Spinal cord (tissue), 10 donors: ENCODE results near the gene ABCC9. TPM values are rescaled to one million over a fixed set of nuclear protein-coding genes. Genes with fewer than 3 reads are reported as not detected.
"Not testable (repeated sequence)": the region's sequence is repeated elsewhere in the genome, so short reads cannot be mapped to it uniquely, and the experiment has no call there.

Source experiments
- DNase-seq, 6 donors: peaks; one replicate each; pipeline versions ENCODE4 v3.0.0 to v3.0.0-alpha.2; 2013 to 2015; ENCODE audit warnings: low spot score in 6 of 6, low read depth in 4 of 6
- H3K27ac ChIP-seq: one replicate; pipeline ENCODE4 v1.5.1; 2013; ENCODE audit warnings: low read depth, low read length, control low read depth
- H3K27me3 ChIP-seq: one replicate; pipeline ENCODE4 v1.6.1; 2013; ENCODE audit warnings: low read length; ENCODE audit not compliant: control insufficient read depth, insufficient read depth
- H3K36me3 ChIP-seq: one replicate; pipeline ENCODE4 v1.6.1; 2013; ENCODE audit warnings: low read length; ENCODE audit not compliant: control insufficient read depth, insufficient read depth
- H3K4me1 ChIP-seq: one replicate; pipeline ENCODE4 v1.6.1; 2013; ENCODE audit warnings: low read length; ENCODE audit not compliant: control insufficient read depth, insufficient read depth
- H3K4me3 ChIP-seq: one replicate; pipeline ENCODE4 v1.5.1; 2013; ENCODE audit warnings: low read depth, low read length, control low read depth
- H3K9me3 ChIP-seq: one replicate; pipeline ENCODE4 v1.6.1; 2013; ENCODE audit warnings: low read length; ENCODE audit not compliant: control insufficient read depth, insufficient read depth
- WGBS: methylation state at CpG from one replicate; pipeline ENCODE4 v1.1.5; 2013; ENCODE audit warnings: missing lambda C conversion rate; ENCODE audit not compliant: insufficient coverage; 5-methylcytosine and 5-hydroxymethylcytosine counted together
- polyA plus RNA-seq, 2 donors: library from polyadenylated mRNA; unstranded; fragments of 120-200 nt; gene quantifications; one replicate each; pipeline ENCODE4 v1.2.1, GENCODE V29; 2013; ENCODE audit not compliant: insufficient read length in 2 of 2
- total RNA-seq, 2 donors: library from RNA; depleted of rRNA in 1 of 2; stranded (reverse); fragments of 120-200 nt in 1 of 2; fragments of >200 nt in 1 of 2; gene quantifications; one replicate each; pipeline versions ENCODE4 v1.2.3 to v1.2.4, GENCODE V29; 2013 to 2014
- donor health status: healthy.

ABCC9 gene
- total and polyA plus RNA-seq, 4 donors, result 10.2 to 41.8 (median 22.8) TPM

DNA sequence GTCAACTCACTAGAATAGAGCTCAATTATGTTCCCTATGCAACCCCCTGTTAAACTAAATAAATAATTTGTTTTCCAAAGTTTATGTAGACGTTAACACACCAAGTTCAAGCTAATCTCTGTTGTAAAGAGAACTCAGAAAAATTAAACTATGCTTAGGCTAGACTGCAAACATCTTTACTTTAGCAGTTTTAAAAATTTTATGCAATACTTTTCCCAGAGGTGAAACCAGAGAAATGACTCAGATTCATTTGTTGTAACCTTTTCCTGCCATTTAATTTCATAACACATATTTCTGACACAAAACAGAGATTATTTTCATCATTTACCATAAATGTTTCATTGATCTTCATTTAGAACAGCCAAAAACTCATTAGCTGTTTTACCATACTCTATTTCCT lies 27.4 kb downstream of the ABCC9 start:
- DNase-seq, result no peak
- no CpG with 5 or more reads among the region's 1 CpG for WGBS
- no peaks in the 10 kb centered on the region for H3K36me3 ChIP-seq
- no peak overlapping the region for H3K4me3 ChIP-seq
- H3K27ac ChIP-seq, result no peak overlapping the region
- H3K4me1 ChIP-seq, result no peaks in the 10 kb centered on the region
- no peaks in the 10 kb centered on the region for H3K9me3 ChIP-seq
- no peaks in the 10 kb centered on the region for H3K27me3 ChIP-seq

DNA sequence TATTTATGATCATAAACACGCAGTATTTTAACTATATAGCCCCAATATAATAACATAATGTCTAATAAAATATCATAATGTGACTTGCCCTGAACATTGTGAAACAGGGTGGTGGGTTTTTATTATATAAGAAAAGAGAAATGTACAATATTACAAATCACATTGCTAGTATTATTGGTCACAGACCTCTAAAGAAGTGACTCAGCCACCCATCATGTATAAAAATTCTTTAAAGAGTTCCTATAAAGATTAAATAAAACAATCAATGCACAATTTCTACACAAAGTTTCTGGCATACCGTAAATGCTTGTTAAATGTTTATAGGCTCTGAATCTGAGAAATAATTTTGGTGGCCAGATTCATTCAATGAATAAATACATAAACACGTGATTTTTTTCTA lies 28.9 kb downstream of the ABCC9 start:
- H3K36me3 ChIP-seq, result no peaks in the 10 kb centered on the region
- no peaks in the 10 kb centered on the region for H3K9me3 ChIP-seq
- no CpG with 5 or more reads among the region's 3 CpGs for WGBS
- no peaks in the 10 kb centered on the region for H3K27me3 ChIP-seq
- no peak for DNase-seq
- no peaks in the 10 kb centered on the region for H3K4me1 ChIP-seq
- H3K27ac ChIP-seq, result no peak overlapping the region
- H3K4me3 ChIP-seq, result no peak overlapping the region

DNA sequence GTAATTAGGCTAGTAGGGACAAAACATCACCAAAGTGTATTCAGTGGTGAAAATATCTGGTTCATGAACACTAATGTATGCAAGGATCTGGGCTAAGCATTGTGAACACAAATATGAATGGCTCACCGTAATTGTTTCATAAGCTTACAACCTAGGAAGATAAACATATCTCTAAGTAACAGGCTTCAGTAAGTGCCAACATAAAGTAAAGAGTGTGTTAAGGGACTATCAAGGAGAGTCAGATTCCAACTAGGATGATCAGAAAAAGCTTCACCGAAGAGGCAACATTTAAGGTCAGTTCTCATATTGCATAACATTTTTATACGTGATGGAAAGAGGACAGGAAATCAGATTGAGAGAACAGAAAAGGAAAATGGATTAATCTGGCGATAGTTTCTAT lies 29.4 kb downstream of the ABCC9 start:
- Histone ChIP-seq H3K36me3 (no peaks in the 10 kb centered on the region), H3K4me1 (no peaks in the 10 kb centered on the region), H3K27me3 (no peaks in the 10 kb centered on the region), H3K27ac (no peak overlapping the region), H3K9me3 (no peaks in the 10 kb centered on the region), H3K4me3 (no peak overlapping the region)
- WGBS, result no CpG with 5 or more reads among the region's 4 CpGs
- no peak for DNase-seq

DNA sequence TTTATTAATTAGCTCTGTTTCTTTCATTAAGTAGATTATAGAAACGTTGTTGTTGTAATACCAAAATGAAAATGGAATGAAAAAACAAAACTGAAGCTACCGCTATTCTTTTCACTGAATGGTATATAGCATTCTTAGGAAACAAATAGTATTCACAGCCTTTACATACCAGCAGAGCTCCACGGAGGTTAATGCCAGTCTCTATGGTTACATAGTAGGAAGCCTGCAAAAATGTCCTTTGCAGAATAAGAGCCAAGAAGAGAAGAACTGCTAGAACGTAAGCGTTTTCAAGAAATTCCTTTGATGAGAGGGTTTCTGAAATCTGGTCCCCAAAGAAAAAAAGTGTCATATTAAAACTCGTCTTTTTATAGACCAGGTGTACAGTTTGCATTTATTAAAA lies 30.6 kb downstream of the ABCC9 start:
- no peaks in the 10 kb centered on the region for H3K4me1 ChIP-seq
- no peaks in the 10 kb centered on the region for H3K27me3 ChIP-seq
- WGBS, result no CpG with 5 or more reads among the region's 6 CpGs
- DNase-seq, result peak in 5 of 6 donors; percentile 31 to 88 (median 58)
- no peak overlapping the region for H3K4me3 ChIP-seq
- H3K27ac ChIP-seq, result no peak overlapping the region
- no peaks in the 10 kb centered on the region for H3K9me3 ChIP-seq
- H3K36me3 ChIP-seq, result no peaks in the 10 kb centered on the region

DNA sequence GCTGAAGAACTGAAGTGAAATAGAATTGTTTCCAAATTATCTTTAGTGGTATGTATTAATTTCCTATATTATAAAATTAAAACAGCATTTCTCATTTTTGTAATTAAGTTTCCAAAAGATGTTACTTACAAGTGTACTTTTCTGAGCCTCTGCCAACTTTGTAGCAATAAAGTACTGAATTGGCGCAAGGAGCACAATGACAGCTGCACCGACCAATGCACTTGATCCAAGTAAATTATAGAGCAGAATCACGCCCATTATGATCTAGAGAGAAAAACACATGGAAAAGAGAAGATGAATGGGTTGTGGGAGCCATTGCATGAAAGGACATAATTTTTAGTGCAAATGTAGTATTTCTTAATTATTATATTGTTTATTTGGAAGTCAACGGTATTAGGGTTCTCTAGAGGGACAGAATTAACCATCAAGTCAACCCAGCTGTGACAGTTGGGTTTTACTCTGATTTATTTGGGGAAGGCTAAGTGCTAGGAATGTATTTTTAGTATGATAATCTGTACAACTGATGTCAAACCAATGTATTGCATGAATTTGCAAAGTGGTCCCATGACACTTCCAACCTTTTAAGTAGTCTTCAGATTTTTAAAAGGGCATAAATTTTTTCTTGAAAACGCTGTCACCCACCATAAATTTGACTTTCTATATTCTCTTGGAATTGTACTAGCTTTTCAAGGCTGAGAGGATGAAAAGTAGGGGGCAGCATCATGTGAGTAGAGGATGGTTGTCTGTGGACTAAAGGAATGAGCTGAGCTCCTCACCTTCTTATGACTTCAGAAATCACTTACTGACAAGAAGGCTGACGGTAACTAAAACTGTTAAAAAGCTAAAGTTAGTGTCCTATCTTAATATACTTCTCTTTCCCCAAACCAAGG lies 33.0 kb downstream of the ABCC9 start:
- no CpG with 5 or more reads among the region's 6 CpGs for WGBS
- no peaks in the 10 kb centered on the region for H3K9me3 ChIP-seq
- peak in 1 of 6 donors; percentile 24 for DNase-seq

DNA sequence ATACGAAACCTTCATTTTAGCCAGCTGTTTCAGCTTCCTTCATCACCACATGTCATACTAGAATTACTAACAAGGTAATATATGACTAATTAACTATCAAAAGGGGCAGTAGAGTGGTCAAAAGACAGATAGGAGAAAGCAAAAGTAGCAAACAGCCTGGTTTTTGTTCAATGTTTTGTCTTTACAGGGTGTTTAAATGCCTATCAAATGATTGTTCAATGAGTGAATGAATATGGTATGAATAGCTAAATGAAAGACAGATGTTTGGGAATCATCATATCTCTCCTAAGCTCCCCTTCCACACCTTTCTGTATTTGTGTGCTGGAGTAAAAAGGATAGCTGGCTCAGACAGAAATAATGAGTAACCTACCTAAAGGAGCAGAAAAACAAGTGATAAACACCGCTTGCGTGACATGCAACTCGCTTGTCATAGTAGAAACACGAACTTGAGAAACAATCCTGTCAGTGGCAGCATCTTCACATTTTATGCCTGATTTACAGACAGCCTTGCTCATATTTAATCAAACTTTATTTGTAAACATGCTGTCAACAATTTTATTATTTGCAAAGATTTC lies 34.2 kb downstream of the ABCC9 start:
- H3K36me3 ChIP-seq, result no peaks in the 10 kb centered on the region
- H3K27ac ChIP-seq, result no peak overlapping the region
- DNase-seq, result no peak
- no peaks in the 10 kb centered on the region for H3K9me3 ChIP-seq
- H3K4me3 ChIP-seq, result no peak overlapping the region
- no peaks in the 10 kb centered on the region for H3K4me1 ChIP-seq
- H3K27me3 ChIP-seq, result no peaks in the 10 kb centered on the region
- 90% methylated on average over 4 of the region's 5 CpGs for WGBS

More for the DNA sequence above, 33.0 kb downstream of the ABCC9 start:
- H3K27ac ChIP-seq, result no peak overlapping the region
- H3K4me3 ChIP-seq, result no peak overlapping the region
- no peaks in the 10 kb centered on the region for H3K36me3 ChIP-seq
- no peaks in the 10 kb centered on the region for H3K4me1 ChIP-seq
- H3K27me3 ChIP-seq, result no peaks in the 10 kb centered on the region

DNA sequence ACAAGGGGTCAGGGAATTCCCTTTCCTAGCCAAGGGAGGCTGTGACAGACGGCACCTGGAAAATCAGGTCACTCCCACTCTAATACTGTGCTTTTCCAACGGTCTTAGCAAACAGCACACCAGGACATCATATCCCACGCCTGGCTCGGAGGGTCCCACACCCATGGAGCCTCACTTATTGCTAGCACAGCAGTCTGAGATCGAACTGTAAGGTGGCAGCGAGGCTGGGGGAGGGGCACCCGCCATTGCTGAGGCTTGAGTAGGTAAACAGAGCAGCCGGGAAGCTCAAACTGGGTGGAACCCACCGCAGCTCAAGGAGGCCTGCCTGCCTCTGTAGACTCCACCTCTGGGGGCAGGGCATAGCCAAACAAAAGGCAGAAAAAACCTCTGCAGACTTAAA lies 41.7 kb downstream of the ABCC9 start:
- H3K4me1 ChIP-seq, H3K36me3 ChIP-seq, H3K27me3 ChIP-seq, H3K27ac ChIP-seq, DNase-seq, H3K9me3 ChIP-seq, H3K4me3 ChIP-seq: not testable (repeated sequence)
- WGBS, result 86% methylated on average over 8 of the region's 9 CpGs

DNA sequence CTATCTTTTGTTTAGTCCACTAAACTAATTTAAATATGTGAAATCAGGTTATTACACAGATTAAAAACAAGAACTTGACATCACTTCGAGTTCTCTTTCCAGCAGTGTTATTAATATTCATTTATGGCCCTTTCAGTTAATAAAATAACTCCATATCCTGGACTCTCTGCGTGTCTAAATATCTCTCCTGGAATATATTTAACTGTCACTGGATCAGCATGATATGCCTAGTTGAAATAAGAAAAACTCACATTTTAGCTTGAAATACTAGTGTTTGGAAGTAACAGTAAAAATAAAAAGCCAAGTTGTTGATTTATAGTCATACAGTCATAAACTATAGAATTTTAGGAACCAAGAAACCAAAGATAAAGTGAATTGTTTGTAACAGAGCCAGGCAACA lies 45.6 kb downstream of the ABCC9 start:
- no peaks in the 10 kb centered on the region for H3K36me3 ChIP-seq
- H3K4me3 ChIP-seq, result no peak overlapping the region
- WGBS, result no CpG with 5 or more reads among the region's 2 CpGs
- H3K4me1 ChIP-seq, result no peaks in the 10 kb centered on the region
- no peaks in the 10 kb centered on the region for H3K27me3 ChIP-seq
- DNase-seq, result no peak
- H3K27ac ChIP-seq, result no peak overlapping the region
- H3K9me3 ChIP-seq, result no peaks in the 10 kb centered on the region

DNA sequence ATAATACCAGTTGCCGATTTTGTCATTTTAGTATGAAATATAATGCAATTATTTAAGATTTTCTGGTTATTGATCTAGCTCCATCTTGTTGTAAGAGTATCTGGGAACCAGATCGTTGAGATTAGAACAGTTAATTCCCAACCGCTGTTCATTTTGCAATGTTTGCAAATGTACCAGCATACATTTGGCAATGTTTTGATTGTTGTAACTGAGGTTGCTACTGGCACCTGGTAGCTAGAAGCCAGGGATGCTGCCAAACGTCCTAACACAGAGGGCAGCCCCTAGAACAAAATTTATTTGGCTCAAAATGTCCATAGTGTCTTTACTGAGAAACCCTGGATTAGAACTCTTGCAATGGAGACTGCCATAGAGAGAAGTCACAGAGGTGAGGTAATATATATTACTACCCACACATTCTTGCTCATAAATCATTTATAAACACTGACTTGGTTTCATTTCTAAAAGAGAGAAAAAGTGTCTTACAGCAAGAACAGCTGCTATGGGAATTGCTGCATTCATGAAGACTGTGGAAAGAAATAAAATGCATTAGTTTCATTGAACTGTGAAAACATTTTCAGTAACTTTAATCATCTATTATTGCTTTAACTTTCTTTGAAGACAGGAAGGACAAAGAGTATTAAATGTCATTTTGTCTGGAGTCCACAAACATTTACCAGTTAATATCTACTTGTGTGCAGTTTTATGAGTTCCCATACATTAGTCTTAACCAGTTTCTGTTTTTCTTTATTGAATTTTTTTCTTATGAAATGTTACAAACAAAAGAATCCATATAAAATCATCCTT lies 46.2 kb downstream of the ABCC9 start:
- H3K4me1 ChIP-seq, result no peaks in the 10 kb centered on the region
- no peaks in the 10 kb centered on the region for H3K9me3 ChIP-seq
- WGBS, result 100% methylated on average over 2 of the region's 4 CpGs
- no peak overlapping the region for H3K27ac ChIP-seq
- H3K4me3 ChIP-seq, result no peak overlapping the region
- H3K27me3 ChIP-seq, result no peaks in the 10 kb centered on the region
- DNase-seq, result peak in 1 of 6 donors; percentile 46
- no peaks in the 10 kb centered on the region for H3K36me3 ChIP-seq
